OCI-LY7 (cell line): ENCODE measurements around the gene VAMP2. TPM values are rescaled to one million over a fixed set of nuclear protein-coding genes. Genes with fewer than 3 reads are reported as not detected.

Experiments
- BruUV-seq: library from RNA; stranded (reverse); fragments of 400-500 nt; replicated peaks from 2 replicates; lab custom pipeline; 2021; lab: Mats Ljungman, UMichigan
- CTCF ChIA-PET: fragments of 300-600 bp; sonication (Branson Sonifier 250); formaldehyde crosslinking; loops from one replicate; lab custom pipeline; 2022; ENCODE audit warnings: antibody characterized with exemption; ENCODE audit not compliant: unreplicated experiment; lab: Charles Lee
- POLR2A ChIA-PET: fragments of 300-600 bp; sonication (Branson Sonifier 250); formaldehyde crosslinking; loops from one replicate; lab custom pipeline; 2022; ENCODE audit warnings: antibody characterized with exemption; lab: Charles Lee
- DNase-seq: peaks from one replicate; pipeline ENCODE4 v3.0.0-alpha.2; 2015; ENCODE audit warnings: low spot score
- H2AFZ ChIP-seq: fragments of 200-600 bp; sonication (generic), shearing (Covaris generic); 2 replicates; pipeline ENCODE4 v1.6.1; 2014; ENCODE audit warnings: mild to moderate bottlenecking, antibody characterized with exemption, low read length, moderate library complexity
- H3K27ac ChIP-seq: fragments of 200-600 bp; sonication (generic); 2 replicates; pipeline ENCODE4 v1.5.1; 2014; ENCODE audit warnings: mixed run types, low read depth, mild to moderate bottlenecking, moderate library complexity, low read length, inconsistent platforms; ENCODE audit not compliant: poor library complexity, severe bottlenecking
- H3K36me3 ChIP-seq: fragments of 200-600 bp; sonication (generic); 2 replicates; pipeline ENCODE4 v1.6.1; 2014; ENCODE audit warnings: mild to moderate bottlenecking, antibody characterized with exemption, low read length, moderate library complexity, mixed read lengths; ENCODE audit not compliant: insufficient read depth
- H3K4me1 ChIP-seq: fragments of 200-600 bp; sonication (generic); 2 replicates; pipeline ENCODE4 v1.5.1; 2014; ENCODE audit warnings: mild to moderate bottlenecking, low read length; ENCODE audit not compliant: insufficient read depth, poor library complexity, severe bottlenecking
- H3K4me2 ChIP-seq: fragments of 200-600 bp; sonication (generic); 2 replicates; pipeline ENCODE4 v1.6.1; 2014; ENCODE audit warnings: mild to moderate bottlenecking, low read length
- H3K4me3 ChIP-seq: fragments of 200-600 bp; sonication (generic); 2 replicates; pipeline ENCODE4 v1.5.1; 2014; ENCODE audit warnings: mild to moderate bottlenecking, low read depth, low read length; ENCODE audit not compliant: poor library complexity, severe bottlenecking
- H3K79me2 ChIP-seq: fragments of 200-600 bp; sonication (generic); 2 replicates; pipeline ENCODE4 v1.6.1; 2016; ENCODE audit warnings: low read depth, mild to moderate bottlenecking, low read length, moderate library complexity, mixed read lengths; ENCODE audit not compliant: insufficient read depth
- H3K9me2 ChIP-seq: fragments of 200-600 bp; sonication (generic); 2 replicates; pipeline ENCODE4 v1.6.1; 2016; ENCODE audit warnings: mild to moderate bottlenecking, low read length, mixed read lengths; ENCODE audit not compliant: insufficient read depth
- H3K9me3 ChIP-seq: fragments of 200-600 bp; sonication (generic); 2 replicates; pipeline ENCODE4 v1.6.1; 2014; ENCODE audit warnings: mild to moderate bottlenecking, mixed run types, low read length, mixed read lengths
- H4K20me1 ChIP-seq: fragments of 200-600 bp; sonication (generic); 2 replicates; pipeline ENCODE4 v1.6.1; 2014; ENCODE audit warnings: mild to moderate bottlenecking, antibody characterized with exemption, low read length, moderate library complexity, mixed read lengths; ENCODE audit not compliant: insufficient read depth
- CTCF ChIP-seq: fragments of 200-600 bp; sonication (generic); conservative IDR thresholded peaks from 2 replicates; pipeline ENCODE4 v1.5.1; 2014; ENCODE audit warnings: mild to moderate bottlenecking, antibody characterized with exemption, low read length, moderate library complexity, mixed read lengths
- EZH2phosphoT487 ChIP-seq: fragments of 200-600 bp; sonication (generic); IDR thresholded peaks from 2 replicates; pipeline ENCODE4 v1.6.1; 2018; ENCODE audit warnings: low read depth, borderline replicate concordance, mild to moderate bottlenecking, mixed run types, antibody characterized with exemption, low read length, moderate library complexity, mixed read lengths
- intact Hi-C: fragments of 100-400 bp; cut with micrococcal nuclease; formaldehyde crosslinking; loops from one replicate; pipeline ENCODE4 v1.10.0; 2022; ENCODE audit not compliant: unreplicated experiment
- total RNA-seq, 2 experiments: library from RNA; depleted of rRNA in 1 of 2; stranded (reverse); fragments of >200 nt in 1 of 2; shearing (Covaris generic) in 1 of 2; gene quantifications; 2 replicates each; pipeline ENCODE4 v1.2.3, GENCODE V29; 2014 to 2022

VAMP2 gene
- total RNA-seq, 2 experiments from 2014 or later, result 21.2 to 40.9 TPM

GRCh38 chr17:8143581-8144400, 19.0 kb downstream of the VAMP2 start:
- Histone ChIP-seq H3K36me3 (peaks cover 73% of the 10 kb centered on the region), H2AFZ (no peak overlapping the region), H3K79me2 (no peaks in the 10 kb centered on the region), H3K9me2 (no peaks in the 10 kb centered on the region), H3K4me1 (peaks cover 5% of the 10 kb centered on the region), H3K27ac (no peak overlapping the region), H4K20me1 (no peaks in the 10 kb centered on the region), H3K4me2 (no peak overlapping the region), H3K4me3 (no peak overlapping the region), H3K9me3 (no peaks in the 10 kb centered on the region)
- intact Hi-C loops, result no loop called here
- POLR2A ChIA-PET, result interaction anchor here (0.6 kb wide), 1 partner anchor 298 kb away, joined by 4 read pairs; no protein-coding TSS in a partner anchor
- no TSS peak for BruUV-seq
- no peak for DNase-seq
- CTCF ChIA-PET, result interaction anchor here (1.3 kb wide), 1 partner anchor 15 kb away, joined by 5 read pairs; no protein-coding TSS in a partner anchor
- no peak for TF ChIP-seq EZH2phosphoT487
- TF ChIP-seq CTCF, result no peak

GRCh38 chr17:8142887-8143580, 19.7 kb downstream of the VAMP2 start:
- no peak for DNase-seq
- Histone ChIP-seq H3K79me2 (no peaks in the 10 kb centered on the region), H3K36me3 (peaks cover 66% of the 10 kb centered on the region), H3K9me2 (no peaks in the 10 kb centered on the region), H3K27ac (no peak overlapping the region), H3K4me1 (peaks cover 9% of the 10 kb centered on the region), H3K4me2 (no peak overlapping the region), H3K9me3 (no peaks in the 10 kb centered on the region), H3K4me3 (no peak overlapping the region), H2AFZ (no peak overlapping the region), H4K20me1 (no peaks in the 10 kb centered on the region)
- BruUV-seq, result no TSS peak
- no peak for TF ChIP-seq EZH2phosphoT487
- ChIA-PET CTCF (interaction anchor here (1.3 kb wide), 1 partner anchor 16 kb away, joined by 5 read pairs; no protein-coding TSS in a partner anchor), POLR2A (interaction anchor here (0.6 kb wide), 1 partner anchor 297 kb away, joined by 4 read pairs; no protein-coding TSS in a partner anchor)
- intact Hi-C loops, result no loop called here

- no TSS peak for BruUV-seq
- Histone ChIP-seq H3K9me2 (no peaks in the 10 kb centered on the region), H3K9me3 (no peaks in the 10 kb centered on the region), H3K4me3 (no peak overlapping the region), H2AFZ (no peak overlapping the region), H3K4me2 (no peak overlapping the region), H3K27ac (no peak overlapping the region), H3K36me3 (peaks cover 59% of the 10 kb centered on the region), H4K20me1 (no peaks in the 10 kb centered on the region), H3K79me2 (no peaks in the 10 kb centered on the region), H3K4me1 (peaks cover 16% of the 10 kb centered on the region)
- POLR2A ChIA-PET, result no interaction called here
- intact Hi-C loops, result no loop called here
- CTCF ChIA-PET, result no interaction called here
- DNase-seq, result no peak
- TF ChIP-seq CTCF, result no peak
These were observed 20.4 kb downstream of the VAMP2 start for GRCh38 chr17:8142158-8142886.
